Measurements from ENCODE around the gene GTF2H3.
"Not testable (repeated sequence)": the region's sequence is repeated elsewhere in the genome, so short reads cannot be mapped to it uniquely, and the experiment has no call there.

The GTF2H3 gene

DNA sequence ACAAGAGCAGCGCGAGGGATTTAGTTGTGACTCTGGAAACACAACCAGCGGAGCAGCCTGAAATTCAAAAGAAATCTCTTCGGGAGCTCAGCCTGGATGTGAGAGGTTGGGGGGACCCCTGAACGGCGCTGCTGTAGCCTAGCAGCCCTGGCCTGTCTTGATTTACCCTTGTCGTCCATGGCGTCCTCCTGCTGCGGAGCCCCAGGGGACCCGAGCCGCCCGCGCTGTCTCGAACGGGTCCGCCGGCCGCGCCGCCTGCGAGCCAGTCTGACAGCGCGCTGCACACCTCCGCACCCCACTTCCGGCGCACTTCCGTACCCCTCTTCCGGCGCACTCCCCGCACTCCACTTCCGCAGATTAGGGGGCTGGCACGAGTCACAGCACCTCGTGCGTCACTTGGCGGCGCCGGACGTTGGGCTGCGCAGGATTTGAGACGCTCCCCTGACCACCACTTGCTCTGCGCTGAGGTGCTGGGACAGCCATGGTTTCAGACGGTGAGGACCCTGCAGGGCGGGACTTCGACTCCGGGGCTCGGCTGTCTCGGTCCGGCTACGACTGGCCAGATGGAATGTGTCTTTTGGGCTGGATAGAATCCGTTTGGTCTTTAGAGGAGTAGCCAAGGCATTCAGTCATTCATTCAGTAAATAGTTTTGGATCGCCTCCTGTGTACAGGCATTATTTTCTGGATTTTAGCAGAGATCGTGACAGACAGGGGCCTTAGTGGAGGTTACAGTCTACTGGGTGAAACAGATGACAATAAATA is at the start of gene GTF2H3, which contains the start of gene EIF2B1:
Gene GTF2H3 (plus strand): TSS at position 451 of the 763 bp plus-strand sequence. CDS start 31 bp downstream, at position 482.
Gene EIF2B1 (minus strand): TSS at position 308 of the 763 bp plus-strand sequence. CDS start 129 bp downstream, at position 179.
- DNase-seq (ENCODE audit: low read depth in 3 of 3, low spot score in 1 of 3) = peak; percentile 81 to 91 (median 83)

DNA sequence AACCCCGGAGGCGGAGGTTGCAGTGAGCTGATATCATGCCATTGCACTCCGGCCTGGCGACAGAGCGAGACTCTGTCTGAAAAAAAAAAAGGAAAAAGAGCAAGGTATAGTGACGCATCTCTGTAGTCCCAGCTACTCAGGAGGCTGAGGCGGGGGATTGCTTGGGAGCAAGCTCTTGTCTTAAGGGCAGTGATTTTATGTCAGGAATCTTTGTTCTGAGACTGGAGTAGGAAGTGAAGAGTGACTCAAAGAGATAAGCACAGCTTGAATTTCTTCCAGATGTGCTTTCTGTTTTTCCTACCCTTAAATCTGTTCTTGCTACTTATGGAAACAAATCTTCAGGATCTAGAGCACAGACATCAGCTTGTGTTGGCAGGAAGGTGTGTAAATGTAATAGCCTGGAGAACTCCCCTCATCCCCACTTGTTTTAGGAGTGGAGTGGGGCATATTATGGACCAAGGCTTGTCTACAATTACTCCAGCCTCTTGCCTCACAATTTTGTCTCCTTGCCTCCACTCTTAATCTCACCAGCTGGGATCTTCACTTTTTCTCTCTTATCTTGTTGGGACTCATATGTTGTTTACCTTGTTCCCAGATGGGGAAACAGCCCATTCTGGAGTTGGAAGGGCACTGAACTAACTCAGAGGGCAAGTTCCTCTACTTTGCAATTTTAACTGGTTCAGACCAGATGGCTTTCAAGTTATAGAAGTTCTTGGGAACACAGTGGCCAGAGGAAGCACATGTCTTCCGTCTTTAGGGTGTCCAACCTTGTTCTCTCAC is 41.7 kb upstream of the GTF2H3 start:
- DNase-seq (ENCODE audit: low read depth in 3 of 3, low spot score in 1 of 3) = no peak

DNA sequence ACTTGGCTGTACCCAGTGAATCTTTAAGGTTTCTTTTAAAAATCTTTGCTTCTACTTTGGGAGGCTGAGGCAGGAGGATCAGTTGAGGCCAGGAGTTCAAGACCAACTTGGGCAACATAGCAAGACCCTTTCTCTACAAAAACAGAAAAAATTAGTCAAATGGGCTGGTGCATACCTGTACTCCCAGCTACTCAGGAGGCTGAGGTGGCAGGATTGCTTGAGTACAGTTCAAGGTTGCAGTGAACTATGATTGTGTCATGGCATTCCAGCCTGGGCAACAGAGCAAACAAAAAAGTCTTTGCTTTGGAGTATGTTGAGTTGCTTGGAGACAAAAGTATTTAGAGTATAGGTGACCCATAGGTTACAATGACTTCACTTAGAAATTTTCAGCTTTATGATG is 37.9 kb upstream of the GTF2H3 start:
- DNase-seq (ENCODE audit: low read depth in 3 of 3, low spot score in 1 of 3) = no peak

DNA sequence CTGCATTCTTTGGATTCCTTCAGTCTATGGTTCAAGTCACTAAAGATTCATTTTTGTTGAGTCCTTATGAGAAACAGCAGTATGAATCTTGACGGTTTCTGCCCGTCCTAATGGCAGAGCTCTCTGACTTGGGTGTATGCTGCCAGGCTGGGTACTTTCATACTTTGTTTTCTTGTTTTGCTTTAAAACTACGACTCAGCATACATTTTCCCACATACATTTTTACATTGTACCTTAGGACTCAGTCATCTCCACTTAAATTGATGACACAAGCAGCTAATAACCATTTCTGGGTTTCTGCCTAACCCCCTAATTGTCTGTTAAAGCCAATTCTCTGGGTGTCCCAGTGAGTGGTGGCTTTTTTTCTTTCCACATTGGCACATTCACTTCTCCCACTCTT is 36.5 kb upstream of the GTF2H3 start:
- DNase-seq (ENCODE audit: low read depth in 3 of 3, low spot score in 1 of 3) = no peak

DNA sequence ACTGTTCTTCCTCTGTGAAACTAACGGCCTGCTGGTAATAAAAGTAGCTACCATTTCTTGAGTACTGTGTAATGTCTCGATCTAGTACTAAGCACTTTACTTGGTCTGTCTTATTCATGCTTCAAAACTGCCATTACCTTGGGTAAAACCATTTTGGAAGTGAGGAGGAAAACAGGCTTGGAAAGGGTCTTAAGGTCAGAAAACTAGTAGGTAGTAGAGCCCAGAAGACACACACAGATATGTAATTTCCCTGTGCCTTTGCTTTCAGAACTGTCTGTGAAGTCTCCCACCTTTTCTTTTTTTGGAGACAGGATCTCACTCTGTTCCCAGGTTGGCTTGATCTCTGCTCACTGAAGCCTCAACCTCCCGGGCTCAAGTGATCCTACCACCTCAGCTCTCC is 35.1 kb upstream of the GTF2H3 start:
- no peak for DNase-seq (ENCODE audit: low read depth in 3 of 3, low spot score in 1 of 3)

DNA sequence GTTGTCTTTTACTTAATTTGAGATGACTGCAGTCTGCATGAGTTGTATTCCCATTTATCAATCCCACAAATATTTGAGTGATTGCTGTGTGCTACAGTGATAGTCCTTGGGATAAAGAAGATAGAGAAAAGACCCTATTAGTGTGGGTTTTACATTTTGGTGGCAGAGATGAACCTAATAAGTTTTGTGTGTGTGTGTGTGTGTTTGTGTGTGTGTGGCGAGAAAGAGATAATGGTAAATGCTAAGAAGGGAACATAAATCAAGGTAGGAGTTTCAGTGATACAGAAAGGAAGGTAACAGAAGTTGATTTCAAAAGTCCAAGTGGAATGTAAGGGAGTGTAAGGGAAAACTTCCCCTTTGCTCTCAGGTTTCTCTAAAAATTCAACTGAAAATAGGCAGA is 34.3 kb upstream of the GTF2H3 start:
- DNase-seq (ENCODE audit: low read depth in 3 of 3, low spot score in 1 of 3) = no peak

DNA sequence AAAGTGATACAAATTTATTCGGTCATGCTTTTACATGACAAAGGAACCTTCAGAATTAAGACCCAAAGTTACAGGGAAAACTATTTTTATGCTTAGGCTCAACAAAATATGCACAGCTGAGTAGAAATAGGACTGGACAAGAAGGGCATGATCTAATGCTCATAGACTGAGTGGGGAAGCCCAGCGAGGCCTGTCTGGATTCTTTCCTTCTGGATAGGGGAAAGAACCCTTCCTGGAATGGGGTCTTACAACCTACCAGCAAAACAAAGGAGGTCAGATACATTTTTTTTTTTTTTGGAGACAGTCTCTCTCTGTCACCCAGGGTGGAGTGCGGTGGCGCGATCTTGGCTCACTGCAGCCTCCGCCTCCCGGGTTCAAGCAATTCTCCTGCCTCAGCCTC is 33.9 kb upstream of the GTF2H3 start:
- DNase-seq (ENCODE audit: low read depth in 3 of 3, low spot score in 1 of 3) = no peak

DNA sequence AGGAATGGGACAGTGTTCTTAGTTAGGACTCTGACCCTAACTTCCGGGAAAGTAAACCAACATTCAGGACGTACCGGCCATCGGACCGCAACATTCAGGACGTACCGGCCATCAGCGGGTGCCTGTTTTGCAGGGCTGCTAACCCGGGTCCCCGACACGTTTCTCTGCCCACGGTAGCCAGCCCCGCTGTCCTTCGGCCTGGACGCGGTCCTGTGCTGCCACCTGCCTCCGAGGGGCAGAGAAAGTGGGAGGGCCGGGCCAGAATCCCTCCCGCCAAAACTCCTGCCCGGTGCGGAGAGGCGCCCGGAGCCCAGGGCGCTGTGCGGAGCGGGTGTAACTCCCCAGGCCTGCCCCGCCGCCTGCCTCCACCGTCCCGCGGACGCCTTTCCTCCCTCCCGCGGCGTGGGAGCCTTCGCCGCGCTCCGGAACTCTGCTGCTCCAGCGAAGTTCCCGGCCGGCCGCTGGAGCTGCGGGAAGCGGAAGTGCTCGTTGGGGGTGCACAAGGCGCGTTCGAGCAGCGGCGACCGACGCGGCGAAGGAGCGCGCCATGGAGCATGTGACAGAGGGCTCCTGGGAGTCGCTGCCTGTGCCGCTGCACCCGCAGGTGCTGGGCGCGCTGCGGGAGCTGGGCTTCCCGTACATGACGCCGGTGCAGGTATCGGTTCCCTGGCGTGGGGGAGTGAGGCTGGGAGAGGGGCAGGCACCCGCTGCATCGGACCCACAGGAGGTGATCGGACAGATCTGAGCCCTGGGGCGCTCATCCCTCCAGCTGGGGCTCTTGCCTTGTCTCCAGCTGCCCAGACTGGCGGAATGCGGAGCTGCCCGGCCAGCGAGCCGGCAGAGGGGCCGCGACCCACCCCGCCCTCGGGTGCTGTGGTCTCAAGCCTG is 31.8 kb upstream of the GTF2H3 start, which contains the start of gene DDX55:
Gene DDX55 (plus strand): TSS at position 498 of the 888 bp plus-strand sequence. CDS start 50 bp downstream, at position 548.
- DNase-seq (ENCODE audit: low read depth in 3 of 3, low spot score in 1 of 3) = peak; percentile 62 to 77 (median 70)

DNA sequence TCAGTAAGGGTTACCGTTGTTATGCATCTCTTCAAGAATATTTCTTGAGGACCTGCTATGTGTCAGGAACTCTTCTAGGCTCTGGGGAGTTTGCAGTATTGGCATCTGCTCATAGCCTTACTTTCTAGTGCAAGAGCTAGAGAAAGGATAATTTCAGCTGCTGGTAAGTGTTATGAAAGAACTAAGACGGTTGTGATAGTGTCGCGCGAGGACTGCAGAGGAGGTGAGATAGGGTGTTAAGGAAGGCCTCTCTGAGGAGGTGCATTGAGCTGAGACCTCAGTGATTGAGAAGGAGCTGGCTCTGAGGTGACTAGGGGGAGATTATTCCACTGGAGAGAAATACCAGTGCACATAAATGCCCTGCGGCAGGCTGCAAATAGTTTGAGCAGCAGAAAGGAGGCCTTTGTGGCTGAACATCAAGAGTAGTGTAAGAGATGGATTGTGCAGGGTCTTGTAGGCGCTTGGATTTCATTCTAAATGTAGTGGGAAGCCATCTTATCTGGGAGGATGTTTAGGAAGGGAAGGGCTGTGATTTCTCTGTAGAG is 30.9 kb upstream of the GTF2H3 start:
- no peak for DNase-seq (ENCODE audit: low read depth in 3 of 3, low spot score in 1 of 3)

DNA sequence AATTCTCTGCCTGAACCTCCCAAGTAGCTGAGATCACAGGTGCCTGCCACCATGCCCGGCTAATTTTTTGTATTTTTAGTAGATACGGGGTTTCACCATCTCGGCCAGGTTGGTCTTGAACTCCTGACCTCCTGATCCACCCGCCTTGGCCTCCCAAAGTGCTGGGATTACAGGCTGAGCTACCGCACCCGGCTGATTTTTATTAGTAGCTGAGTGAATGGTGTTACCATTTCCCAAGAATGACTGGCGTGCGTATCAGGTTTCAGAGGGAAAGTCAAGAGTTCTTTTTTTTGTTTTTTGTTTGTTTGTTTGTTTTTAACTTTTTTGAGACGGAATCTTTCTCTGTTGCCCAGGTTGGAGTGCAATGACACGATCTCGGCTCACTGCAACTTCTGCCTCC is 30.1 kb upstream of the GTF2H3 start:
- DNase-seq (ENCODE audit: low read depth in 3 of 3, low spot score in 1 of 3) = not testable (repeated sequence)

DNA sequence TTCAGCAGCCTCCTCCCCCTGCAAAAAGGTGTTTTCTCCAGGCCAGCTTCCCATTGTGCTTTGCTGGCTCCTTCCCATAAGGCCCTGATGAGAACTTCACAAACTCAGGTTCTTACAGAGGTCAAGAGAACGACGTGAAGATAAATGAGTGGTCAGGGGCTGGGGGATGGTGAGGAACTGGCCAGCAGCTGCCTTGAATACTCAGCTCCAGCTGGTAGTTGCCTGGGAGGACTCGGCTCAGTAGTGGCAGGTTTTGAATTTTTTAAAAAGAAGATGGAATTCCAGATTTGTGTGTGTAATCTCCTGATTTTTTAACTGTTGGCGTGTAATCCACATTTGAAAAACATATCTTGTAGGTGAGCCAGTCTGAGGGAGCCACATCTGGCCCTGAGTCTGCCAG is 25.9 kb upstream of the GTF2H3 start:
- no peak for DNase-seq (ENCODE audit: low read depth in 3 of 3, low spot score in 1 of 3)

DNA sequence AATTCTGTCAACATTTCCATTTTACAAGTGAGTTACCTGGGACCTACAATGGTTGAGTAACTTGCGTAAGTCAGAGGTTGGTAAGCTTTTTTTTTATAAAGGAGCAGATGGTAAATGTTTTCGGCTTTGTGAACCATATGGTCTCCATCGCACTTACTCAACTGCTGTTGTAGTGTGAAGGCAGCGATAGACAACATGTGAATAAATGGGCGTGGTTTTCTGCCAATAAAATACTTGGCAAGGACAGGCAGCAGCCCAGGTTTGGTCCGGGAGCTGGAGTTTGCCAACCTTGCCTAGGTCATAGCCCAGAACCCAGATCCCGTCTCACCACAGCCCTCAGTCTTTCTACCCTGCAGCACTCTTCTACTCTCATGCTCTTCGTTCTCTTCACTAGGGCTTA is 25.4 kb upstream of the GTF2H3 start:
- DNase-seq (ENCODE audit: low read depth in 3 of 3, low spot score in 1 of 3) = no peak

DNA sequence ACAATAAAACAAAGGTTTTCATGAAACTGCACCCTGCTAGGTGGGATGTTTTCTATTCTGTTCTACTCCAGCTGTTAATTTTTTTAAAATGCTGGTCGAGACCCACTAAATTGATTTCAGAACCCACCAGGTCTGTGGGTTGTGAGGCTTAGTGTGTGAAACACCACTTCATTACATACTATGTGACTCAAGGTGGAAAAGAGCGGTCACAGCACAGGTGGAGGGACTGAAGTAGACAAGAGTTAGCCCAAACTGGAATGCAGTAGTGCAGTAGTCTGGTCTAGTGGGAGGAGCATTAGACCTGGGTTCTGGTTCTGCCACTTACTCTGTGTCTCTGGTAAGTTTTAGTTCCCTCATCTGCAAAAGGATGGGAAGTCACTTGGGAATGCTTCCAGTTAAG is 19.5 kb upstream of the GTF2H3 start:
- DNase-seq (ENCODE audit: low read depth in 3 of 3, low spot score in 1 of 3) = no peak

DNA sequence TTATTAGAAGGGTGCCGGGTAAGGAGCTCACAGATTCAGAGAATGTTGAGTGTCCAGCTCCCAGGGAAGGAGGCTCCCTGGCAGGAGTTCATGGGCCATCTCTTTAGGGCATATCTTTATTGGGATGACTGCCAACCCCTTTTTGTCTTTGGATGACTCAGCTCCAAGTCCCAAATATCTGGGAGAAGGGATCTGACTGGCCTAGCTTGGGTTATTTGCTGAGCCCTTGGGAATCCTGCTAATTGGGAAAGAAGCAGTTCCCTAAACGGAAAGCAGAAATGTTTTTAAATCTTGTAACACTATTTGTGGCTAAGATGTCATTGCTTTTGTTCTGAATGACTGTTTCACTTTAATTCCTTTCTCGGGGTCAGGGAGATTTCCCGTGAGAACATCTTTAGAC is 19.1 kb upstream of the GTF2H3 start:
- DNase-seq (ENCODE audit: low read depth in 3 of 3, low spot score in 1 of 3) = no peak

DNA sequence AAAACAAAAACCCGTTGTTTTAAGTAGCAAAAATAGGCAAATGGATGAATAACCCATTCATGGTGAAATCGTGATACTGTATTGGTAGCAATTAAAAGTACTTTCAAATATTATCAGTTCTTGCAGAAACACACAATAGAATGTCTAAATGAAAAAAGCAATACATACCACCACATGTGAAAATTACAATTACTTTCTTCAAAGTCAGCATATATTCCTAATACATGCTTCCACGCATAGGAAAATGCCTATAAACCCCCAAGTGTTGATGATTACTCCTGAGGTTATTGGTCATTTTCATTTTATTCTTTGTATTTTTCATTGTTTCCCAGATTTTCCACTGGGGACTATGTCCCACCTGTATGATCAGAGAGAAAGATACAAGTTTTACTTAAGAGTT is 16.5 kb upstream of the GTF2H3 start:
- no peak for DNase-seq (ENCODE audit: low read depth in 3 of 3, low spot score in 1 of 3)

DNA sequence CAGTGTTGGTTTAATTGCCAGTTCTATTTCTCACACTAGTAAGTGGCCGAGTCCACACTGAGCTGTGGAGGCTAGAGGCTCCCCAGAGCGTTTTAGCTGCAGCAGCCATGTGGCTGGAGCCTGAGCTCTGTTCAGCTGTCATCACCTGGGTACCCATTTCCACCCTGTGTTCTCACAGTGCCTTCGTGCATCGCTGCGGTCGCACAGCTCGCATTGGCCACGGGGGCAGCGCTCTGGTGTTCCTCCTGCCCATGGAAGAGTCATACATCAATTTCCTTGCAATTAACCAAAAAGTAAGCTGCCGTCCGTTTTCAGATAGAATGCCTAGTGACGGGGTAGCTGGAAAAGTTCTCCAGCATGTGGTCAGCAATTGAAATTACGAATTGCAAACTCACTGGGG is 16.0 kb upstream of the GTF2H3 start:
- DNase-seq (ENCODE audit: low read depth in 3 of 3, low spot score in 1 of 3) = no peak

DNA sequence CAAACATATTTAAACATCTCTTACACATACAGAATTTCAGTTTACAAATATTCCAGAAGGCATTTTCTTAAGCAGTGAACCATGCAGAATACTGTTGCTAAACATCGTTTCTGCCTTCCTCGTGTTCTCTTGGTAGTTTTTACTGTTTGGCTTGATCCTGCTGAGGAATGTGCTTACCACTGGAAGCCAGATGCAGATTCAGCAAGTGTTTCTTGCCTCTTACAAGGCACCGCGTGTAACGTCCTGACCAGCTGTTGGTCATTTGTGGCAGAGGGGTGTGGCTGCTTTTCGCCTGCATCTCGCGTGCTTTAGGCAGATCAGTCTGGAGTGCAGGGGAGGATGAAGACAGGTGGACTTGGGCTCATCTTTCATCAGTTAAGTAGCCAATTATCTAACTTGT is 12.5 kb upstream of the GTF2H3 start:
- DNase-seq (ENCODE audit: low read depth in 3 of 3, low spot score in 1 of 3) = no peak

DNA sequence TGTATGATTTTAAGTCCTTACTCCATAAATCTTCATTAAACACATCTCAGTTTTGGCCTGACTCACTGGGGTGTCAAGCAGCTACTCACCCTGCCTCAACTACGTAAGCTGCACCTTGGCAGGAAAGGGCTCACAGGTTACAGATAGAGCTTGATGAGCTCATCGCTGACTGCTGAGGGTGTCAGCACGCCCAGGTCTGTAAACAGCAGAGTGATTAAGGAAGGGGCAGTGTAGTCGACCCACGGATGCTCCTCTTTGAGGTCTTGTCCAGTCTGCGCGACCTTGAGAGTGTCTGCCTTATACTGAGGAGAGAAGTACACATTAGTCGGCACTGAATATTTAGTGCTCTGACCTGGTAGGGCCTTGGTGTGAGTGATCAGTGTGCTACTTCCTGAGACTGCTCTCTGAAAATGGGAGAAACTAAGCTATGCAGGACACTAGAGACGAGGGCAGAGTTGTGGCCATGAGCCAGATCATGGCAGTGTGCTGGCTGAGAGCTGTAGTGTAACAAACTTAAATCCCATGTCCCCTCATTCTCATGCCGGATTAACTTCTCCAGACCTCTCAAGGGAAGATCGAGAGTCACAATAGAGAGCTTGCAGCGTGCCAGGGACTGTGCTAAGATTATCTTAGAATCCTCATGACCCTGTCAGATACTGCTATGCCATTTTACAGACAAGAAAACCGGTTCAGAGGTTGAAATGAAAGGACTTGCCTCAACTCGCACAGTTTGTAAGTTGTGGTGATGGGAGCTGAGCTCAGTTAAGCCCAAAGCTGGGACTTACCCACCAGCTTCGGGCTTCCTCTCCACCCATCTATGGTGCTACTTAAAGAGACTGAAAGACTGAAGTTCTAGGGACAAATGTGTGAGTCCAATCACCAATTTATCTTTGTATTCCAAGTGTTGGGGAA is 11.8 kb upstream of the GTF2H3 start:
- no peak for DNase-seq (ENCODE audit: low read depth in 3 of 3, low spot score in 1 of 3)

DNA sequence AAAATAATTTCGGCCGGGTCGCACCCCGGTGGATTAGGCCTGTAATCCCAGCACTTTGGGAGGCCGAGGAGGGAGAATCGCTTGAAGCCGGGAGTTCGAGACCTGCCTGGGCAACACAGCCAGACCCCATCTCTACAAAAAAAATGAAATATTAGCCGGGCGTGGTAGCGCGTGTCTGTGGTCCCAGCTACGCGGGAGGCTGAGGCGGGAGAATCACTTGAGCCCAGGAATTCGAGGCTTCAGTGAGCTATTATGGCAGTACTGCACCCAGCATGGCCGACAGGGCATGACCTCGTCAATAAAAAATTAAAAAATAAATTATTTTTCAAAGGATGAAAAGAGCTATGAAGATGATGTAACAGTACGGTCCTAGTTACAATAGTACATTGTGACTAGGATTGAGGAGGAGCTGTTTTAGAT is 523 bp downstream of the GTF2H3 start:
- no peak for DNase-seq (ENCODE audit: low read depth in 3 of 3, low spot score in 1 of 3)

DNA sequence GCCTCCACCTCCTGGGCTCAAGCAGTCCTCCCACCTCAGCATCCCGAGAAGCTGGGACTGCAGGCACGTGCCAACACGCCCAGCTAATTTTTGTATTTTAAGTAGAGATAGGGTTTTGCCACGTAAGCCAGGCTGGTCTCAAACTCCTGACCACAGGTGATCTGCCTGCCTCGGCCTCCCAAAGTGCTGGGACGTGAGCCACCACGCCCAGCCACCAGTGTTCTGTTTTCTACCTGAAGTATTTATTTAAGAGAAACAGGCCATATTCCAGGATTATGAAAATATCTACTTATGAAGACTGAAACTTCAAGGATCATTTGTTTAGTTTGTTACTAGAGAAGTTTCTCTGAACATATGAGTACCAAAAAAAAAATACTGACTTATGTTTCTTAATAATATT is 10.3 kb downstream of the GTF2H3 start:
- no peak for DNase-seq (ENCODE audit: low read depth in 3 of 3, low spot score in 1 of 3)

Data from stimulated activated CD4-positive, alpha-beta T cell treated with anti-CD3 and anti-CD28 coated beads, TNF-alpha, amount 100 ng/mL, for 1 hour (primary cell).